ENCODE data around the gene TANC1.

The TANC1 gene

DNA sequence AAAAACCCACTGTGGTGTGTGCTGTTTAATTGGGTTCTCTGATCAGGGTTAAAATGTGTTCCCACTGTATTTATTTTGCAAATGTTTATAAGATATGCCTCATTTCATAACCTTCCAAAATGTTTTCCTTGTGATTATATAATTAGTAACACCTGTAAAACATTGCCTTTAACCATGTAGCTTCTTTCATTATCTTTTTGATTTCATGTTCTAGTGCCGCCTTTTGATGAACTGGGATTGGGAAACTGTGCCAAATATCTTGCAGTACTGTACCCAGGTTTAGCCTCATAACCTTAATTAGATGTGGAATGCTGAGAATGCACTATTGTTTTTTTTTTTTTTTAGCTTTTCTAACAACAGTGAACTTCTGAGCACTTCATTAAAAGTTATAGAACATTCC is 96.9 kb downstream of the TANC1 start:
- H3K4me3 ChIP-seq (ENCODE audit: low read depth, low read length) = no peak overlapping the region
- DNase-seq (ENCODE audit: low read depth) = no peak
- no peak for TF ChIP-seq CTCF (IDR thresholded peaks at IDR 0.05; ENCODE audit: low read depth, low read length, missing control alignments)

GRCh38 chr2:159065891-159066290 is 97.5 kb downstream of the TANC1 start:
- TF ChIP-seq CTCF (IDR thresholded peaks at IDR 0.05; ENCODE audit: low read depth, low read length, missing control alignments) = no peak
- H3K4me3 ChIP-seq (ENCODE audit: low read depth, low read length) = no peak overlapping the region
- DNase-seq (ENCODE audit: low read depth) = no peak

GRCh38 chr2:159066541-159067156 is 98.2 kb downstream of the TANC1 start:
- DNase-seq (ENCODE audit: low read depth) = no peak

DNA sequence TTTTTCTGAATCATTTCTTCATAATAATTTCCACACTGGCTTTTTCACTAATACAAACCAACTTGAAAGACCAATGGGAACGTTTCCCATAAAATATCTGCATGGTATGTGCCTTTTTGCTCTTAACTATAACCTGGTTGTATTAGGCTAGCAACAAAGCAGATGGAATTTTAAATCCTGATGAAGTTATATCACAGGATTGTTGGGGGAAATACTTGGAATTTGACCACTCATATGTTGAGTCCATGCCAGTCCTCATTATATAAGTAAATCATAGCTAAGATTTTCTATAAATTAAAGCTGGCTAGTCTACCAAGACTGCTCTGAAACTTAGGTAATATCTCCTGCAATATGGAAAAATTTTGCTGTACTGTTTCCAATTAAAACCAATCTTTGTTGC is 99.5 kb downstream of the TANC1 start:
- H3K4me3 ChIP-seq (ENCODE audit: low read depth, low read length) = no peak overlapping the region
- TF ChIP-seq CTCF (IDR thresholded peaks at IDR 0.05; ENCODE audit: low read depth, low read length, missing control alignments) = no peak
- DNase-seq (ENCODE audit: low read depth) = no peak

More at GRCh38 chr2:159066541-159067156, 98.2 kb downstream of the TANC1 start:
- H3K4me3 ChIP-seq (ENCODE audit: low read depth, low read length) = no peak overlapping the region
- no peak for TF ChIP-seq CTCF (IDR thresholded peaks at IDR 0.05; ENCODE audit: low read depth, low read length, missing control alignments)

DNA sequence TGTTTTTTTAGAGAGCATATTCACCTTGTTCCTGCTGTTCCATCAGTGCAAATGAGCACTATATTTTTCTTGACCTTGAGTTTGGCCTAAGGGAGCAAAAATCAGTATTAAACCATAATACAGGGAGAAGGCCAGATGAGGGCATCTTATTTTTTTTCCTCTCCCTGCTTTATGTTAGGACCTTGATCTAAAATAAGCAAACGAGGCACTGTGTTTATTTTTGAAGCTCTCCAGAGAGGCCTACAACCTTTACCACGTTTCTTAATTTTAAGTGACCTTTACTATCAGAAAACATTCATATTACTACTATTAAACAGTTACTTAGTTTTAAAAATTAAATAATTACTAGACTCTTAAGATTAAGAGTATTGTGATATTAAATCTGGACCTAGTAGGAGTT is 100.8 kb downstream of the TANC1 start:
- DNase-seq (ENCODE audit: low read depth) = no peak
- TF ChIP-seq CTCF (IDR thresholded peaks at IDR 0.05; ENCODE audit: low read depth, low read length, missing control alignments) = no peak
- H3K4me3 ChIP-seq (ENCODE audit: low read depth, low read length) = no peak overlapping the region

DNA sequence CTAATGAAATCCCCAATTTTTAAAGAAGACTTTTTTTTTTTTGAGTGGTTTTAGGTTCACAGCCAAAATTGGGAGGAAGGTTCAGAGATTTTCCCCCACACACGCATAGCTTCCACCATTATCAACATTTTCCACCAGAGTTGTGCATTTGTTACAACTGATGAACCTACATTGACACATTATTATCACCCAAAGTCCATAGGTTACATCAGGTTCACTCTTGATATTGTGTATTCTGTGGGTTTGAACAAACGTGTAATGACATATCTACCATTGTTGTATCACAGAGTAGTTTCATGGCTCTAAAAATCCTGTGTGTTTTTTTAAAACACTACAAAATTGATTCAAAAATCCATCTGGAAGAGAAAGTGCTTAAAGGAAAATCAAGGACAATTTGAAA is 101.8 kb downstream of the TANC1 start:
- TF ChIP-seq CTCF (IDR thresholded peaks at IDR 0.05; ENCODE audit: low read depth, low read length, missing control alignments) = no peak
- H3K4me3 ChIP-seq (ENCODE audit: low read depth, low read length) = no peak overlapping the region
- DNase-seq (ENCODE audit: low read depth) = no peak

GRCh38 chr2:159071190-159071915 is 102.9 kb downstream of the TANC1 start:
- no peak for TF ChIP-seq CTCF (IDR thresholded peaks at IDR 0.05; ENCODE audit: low read depth, low read length, missing control alignments)

More at GRCh38 chr2:159071190-159071915, 102.9 kb downstream of the TANC1 start:
- no peak for DNase-seq (ENCODE audit: low read depth)
- H3K4me3 ChIP-seq (ENCODE audit: low read depth, low read length) = no peak overlapping the region

Measured in GM12864 (cell line).